22Rv1 (cell line): ENCODE results near the gene MRPS26.

ENCODE experiments used
- ZFX ChIP-seq: fragments of 450-650 bp; IDR thresholded peaks from 2 replicates; pipeline ENCODE4 v1.6.1; 2017; ENCODE audit warnings: antibody characterized with exemption, borderline replicate concordance
- TF ChIP-seq, protein P1 (sequence below): fragments of 450-650 bp; IDR thresholded peaks from 2 replicates; pipeline ENCODE4 v1.5.1; 2017; ENCODE audit warnings: mild to moderate bottlenecking

DNA sequence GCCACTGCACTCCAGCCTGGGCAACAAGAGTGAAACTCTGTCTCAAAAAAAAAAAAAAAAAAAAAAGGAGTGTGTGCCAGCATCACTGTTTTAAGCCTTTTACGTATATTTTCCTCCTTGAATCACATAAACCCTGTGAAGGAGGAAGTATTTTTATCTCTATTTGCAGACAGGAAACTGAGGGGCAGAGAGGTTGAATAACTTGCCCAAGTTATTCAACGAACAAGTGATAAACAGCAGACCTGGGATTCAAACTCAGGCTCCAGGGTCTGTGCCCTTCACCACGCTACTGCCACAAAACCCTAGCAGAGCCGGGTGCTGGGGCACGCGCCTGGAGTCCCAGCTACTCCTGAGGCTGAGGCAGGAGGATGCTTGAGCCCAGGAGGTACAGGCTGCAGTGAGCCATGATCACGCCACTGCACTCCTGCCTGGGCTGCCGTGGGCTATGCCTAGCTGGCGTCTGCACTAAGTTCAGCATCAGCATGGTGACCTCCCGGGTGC is 48.1 kb downstream of the MRPS26 start:
- TF ChIP-seq, protein P1, sequence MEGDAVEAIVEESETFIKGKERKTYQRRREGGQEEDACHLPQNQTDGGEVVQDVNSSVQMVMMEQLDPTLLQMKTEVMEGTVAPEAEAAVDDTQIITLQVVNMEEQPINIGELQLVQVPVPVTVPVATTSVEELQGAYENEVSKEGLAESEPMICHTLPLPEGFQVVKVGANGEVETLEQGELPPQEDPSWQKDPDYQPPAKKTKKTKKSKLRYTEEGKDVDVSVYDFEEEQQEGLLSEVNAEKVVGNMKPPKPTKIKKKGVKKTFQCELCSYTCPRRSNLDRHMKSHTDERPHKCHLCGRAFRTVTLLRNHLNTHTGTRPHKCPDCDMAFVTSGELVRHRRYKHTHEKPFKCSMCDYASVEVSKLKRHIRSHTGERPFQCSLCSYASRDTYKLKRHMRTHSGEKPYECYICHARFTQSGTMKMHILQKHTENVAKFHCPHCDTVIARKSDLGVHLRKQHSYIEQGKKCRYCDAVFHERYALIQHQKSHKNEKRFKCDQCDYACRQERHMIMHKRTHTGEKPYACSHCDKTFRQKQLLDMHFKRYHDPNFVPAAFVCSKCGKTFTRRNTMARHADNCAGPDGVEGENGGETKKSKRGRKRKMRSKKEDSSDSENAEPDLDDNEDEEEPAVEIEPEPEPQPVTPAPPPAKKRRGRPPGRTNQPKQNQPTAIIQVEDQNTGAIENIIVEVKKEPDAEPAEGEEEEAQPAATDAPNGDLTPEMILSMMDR: no peak
- no peak for TF ChIP-seq ZFX
